GM19395 (cell line): ENCODE data around the gene RDH16.
A peak's percentile ranks its signal among the peaks of the same experiment; 100 is the strongest.

ENCODE experiments used
- ATAC-seq: cut with Tn5 transposase; IDR thresholded peaks from one replicate; pipeline ENCODE4 v1.9.1; 2021; ENCODE audit warnings: mild to moderate bottlenecking, moderate library complexity; ENCODE audit not compliant: unreplicated experiment

The RDH16 gene, protein sequence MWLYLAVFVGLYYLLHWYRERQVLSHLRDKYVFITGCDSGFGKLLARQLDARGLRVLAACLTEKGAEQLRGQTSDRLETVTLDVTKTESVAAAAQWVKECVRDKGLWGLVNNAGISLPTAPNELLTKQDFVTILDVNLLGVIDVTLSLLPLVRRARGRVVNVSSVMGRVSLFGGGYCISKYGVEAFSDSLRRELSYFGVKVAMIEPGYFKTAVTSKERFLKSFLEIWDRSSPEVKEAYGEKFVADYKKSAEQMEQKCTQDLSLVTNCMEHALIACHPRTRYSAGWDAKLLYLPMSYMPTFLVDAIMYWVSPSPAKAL

DNA sequence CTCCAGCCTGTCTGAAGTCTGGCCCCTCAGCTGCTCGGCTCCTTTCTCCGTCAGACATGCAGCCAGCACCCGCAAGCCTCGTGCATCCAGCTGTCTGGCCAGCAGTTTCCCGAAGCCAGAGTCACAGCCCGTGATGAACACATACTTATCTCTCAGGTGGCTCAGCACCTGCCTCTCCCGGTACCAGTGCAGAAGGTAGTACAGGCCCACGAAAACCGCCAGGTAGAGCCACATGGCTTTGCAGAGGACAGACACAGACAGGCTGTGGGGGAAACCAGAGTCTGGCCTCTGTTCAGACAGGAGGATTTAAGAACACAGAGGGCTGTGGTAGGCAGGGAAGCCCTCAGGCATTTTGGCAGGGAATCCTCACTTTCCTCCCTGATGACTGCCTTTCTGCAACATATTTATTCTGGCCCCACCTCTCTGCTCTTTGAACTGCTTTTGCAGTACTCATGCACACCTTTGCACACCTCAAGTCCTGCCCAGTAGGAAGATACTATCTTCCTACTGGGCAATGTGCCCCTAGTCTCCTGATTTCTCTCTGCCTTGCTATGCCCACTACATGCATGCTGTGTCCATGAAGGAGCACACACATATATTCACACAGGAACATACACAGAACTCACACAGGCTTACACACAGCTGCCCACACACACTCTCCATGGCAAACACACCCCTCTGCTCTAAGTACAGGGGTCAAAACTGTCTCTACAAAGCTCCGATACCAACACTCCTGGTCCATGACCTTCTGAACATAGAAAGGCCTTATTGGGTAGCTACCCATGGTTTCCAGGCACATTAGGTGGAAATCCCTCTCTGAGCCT is at the start of gene RDH16:
RDH16 (minus strand) TSS at position 380 of the 824 bp plus-strand sequence; CDS start at position 234, 146 bp downstream.
- no peak for ATAC-seq

DNA sequence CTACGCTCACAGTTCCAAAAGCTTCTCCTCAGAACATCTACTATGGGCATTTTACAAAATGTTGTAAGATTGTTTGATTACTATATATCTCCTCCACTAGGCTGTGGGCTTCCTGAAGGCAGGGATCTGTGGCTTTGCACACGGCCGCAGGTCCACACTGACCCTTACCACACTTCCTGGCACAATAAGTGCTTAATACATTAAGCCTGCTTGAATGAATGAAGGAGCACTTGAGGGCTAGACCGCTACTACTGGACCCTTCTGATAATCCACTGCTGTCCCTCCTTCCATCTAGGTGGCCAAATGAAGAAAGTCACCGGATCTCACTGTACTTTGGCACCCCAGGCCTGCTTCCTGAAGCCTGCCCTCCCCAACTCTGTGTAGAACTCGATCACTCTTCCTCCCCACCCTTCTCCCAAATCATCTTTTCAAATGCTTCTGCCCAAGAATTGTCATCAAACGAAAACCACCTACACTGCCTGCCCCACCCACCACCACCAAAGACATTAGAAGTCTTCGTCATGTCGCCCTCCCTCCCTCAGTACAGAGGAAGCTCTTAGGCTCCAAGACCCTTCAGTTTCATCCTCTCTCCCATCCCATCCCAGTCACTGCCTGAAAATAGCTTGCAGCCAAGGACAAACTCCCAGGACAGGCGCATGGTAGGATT is 49.5 kb upstream of the RDH16 start:
- ATAC-seq: no peak

DNA sequence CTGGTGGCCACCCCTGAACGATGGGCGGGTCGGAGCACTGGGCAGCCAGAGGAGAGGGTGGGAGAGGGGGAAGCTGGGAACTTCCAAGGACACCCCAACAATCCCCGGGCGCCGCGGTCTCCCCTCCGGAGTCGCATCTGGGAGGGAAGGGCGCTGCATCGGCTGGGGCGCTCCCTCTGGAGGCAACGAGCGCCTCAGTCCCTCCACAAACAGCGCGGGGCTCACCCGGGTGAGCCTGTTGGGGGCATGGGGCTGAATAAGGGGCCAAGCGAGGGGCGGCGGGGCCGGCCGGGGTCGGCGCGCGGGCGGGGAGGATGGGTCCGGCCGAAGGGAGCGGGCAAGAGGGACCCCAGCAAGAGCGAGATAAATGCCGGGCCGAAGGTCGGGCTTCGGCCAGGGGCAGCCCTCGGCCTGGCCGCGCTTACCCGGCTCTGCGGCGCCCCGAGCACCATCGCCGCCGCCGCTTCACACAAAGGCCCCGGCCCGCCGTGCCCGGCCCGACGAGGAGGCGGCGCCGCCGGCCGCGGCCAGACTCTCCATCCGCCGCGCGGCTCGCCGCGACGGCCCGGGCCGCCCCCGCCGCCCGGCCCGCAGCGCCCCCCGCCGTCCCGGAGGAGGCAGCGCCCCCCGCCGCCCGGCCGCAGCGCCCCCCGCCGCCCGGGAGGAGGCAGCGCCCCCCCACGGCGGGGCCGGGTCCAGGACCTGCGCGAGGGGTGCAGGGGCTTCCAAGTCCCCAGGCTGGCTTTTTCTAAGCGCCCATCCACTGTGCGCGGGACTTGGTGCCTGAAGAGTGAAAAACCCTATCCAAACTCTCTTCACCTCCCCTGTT is 48.8 kb upstream of the RDH16 start, which contains the start of gene ZBTB39:
ZBTB39 (minus strand) TSS at position 567 of the 829 bp plus-strand sequence. CDS start 1,629 bp downstream, outside the sequence.
- peak; percentile 48 for ATAC-seq

DNA sequence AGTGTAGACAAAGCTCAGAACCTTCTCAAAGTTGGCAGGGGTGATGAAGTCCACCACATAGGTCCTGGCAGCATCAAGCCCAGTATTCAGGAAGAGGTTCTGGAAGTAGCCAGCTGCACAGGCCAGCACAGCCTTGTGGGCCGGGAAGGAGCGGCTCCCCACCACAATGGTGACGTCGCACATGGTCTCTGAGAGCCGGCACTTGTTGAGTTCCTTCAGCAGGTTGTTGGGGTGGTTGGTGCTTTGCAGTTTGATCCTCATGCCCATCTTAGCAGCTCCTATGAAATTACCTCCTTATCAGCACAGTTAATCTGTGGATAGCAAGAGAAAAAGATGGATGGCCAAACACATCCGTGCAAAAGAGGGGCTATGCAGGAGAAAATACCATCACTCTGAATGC is 47.2 kb upstream of the RDH16 start:
- ATAC-seq: no peak

DNA sequence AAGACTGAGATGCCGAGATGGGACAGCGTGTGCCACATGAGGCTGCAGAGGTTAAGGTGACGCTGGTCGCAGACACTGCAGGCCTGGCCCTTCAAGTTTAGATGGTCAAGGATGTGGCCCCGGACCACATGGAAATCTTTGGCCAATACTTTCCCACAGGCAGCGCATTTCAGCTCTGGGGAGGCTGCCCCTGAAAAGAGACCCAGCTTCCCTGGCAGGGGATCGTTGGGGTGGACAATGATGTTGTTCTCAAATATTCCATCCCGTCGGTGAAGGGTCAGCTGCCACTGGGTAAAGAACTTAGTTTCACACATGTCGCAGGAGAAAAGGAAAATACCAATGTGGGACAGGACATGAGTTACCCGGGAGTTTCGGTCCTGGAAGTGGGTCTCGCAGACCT is 46.0 kb upstream of the RDH16 start:
- no peak for ATAC-seq

DNA sequence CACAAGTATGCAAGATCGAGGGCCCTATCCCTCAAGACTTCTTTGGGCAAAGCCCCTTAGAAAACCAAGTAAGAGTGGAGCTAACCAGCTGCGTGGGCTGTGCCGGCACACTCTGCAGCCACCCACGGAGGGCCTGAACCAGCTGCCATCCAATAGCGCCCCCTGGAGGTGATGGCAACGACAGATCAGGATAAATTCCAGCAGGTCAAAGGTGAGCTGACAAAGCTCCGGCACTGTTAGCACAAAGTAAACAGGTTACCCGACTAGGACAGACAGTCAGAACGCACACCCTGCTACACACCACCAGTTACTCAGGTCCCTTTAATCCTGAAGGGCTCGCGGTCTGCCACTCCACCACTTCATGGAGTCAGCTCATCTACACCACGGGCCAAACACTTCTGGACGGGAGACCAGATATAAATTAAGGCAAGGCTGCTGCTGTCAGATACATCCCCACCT is 44.1 kb upstream of the RDH16 start:
- ATAC-seq: no peak

DNA sequence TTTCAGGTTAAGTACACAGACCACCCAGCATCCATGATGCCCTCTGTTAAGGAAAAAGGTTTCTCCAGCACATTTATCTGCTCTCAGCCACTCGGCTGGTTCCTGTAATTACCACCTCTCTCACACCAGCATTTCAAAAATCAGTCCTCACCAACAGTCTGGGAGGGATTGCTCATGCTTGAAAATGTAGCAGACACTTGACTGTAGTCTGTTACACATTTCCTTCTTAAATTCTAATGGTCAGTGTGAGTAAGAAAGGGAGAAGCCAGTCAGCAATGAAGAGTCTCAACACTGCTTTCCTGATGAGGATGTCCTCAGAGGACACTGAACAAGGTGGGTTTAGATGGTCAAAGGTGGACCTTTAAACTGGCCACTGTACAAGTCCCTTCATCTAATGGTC is 43.0 kb upstream of the RDH16 start:
- no peak for ATAC-seq

DNA sequence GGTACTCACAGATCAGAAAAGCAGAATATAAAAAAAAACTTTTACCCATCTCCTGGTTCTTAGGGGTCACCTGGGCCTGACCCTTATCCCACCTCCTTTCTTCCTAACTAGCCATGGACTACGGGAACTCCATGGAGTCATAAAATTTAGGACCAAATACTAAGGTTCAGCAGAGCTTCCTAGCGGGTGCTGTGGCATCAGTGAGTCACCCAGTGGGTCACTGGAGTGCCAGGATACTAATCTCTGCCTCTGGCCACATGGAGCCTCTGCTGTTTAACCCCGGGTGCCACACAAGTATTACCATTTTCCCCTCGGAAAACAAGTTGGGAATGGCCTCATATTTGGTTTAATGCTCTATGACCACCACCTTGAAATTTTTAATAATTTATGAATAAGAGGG is 42.0 kb upstream of the RDH16 start:
- ATAC-seq: no peak

DNA sequence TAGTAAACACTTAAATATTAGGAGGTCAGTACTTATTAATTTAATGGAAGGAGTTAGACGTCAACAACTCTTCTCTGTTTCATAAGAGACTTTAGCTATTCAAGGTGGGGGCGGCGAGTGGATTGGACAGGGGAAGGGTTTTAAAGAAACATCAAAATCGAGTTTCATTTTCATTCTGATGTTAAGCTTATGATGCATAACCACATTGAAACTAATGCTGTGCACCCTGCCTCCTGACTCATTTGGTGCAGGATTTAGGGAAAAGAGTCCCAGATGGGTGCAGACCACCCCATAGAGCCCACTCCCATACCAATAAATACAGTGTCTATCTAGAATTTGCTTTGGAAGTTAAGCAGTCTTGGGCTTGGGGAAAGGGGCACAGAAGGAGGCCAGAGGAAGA is 41.6 kb upstream of the RDH16 start:
- ATAC-seq: peak; percentile 92

DNA sequence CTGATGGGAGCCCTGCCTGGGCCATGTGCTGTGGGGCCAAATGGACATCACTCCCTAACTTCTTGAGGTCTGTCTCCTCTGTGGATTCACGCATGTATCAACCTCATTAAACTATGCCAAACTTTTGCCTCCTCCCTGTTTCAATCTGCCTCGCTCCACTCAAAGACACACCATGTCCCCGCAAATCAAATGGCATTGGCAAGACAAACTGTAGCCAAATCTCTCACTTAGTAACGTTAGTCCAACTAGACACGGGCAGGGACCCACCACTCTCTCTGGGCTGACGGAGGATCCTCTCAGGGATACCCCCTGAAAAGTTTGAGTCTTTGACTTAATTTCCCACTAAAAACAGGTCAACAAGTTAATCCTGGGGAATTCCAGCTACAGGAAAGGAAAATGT is 40.9 kb upstream of the RDH16 start:
- ATAC-seq: no peak

DNA sequence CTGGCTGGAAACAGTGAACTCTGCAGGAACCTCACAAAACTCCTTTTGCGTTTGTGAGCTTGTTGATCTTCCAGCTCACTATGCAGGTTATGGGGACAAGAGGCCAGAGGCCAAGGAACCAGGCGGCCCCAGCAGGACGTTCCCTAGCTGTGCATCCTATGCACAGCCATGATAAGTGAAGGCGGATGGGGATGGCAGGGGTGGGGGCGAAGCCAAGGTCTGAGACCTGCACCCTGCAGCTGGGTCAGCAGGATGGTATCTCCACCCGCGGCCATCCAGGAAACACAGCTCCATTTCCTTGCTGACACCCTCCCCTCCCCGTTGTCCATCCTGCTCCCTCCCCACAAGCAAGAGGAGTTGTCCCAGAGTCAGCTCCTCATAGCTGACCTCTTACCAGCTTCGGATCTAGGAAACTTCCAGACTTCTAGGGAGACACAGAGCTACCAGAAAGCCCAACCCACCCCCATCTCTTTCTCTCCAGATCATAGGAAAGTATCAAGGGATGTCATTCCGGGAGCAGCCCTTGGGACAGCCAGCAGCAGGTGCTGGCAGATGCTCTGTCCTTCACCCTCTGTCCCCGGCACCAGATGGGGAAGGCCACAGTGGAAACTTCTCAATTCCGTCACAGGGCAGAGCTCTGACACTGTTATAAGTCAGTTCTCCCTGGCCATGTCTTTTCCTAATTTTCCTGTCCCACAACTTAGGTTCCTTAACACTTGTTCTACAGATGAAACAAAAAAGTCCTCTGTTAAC is 39.6 kb upstream of the RDH16 start:
- no peak for ATAC-seq

DNA sequence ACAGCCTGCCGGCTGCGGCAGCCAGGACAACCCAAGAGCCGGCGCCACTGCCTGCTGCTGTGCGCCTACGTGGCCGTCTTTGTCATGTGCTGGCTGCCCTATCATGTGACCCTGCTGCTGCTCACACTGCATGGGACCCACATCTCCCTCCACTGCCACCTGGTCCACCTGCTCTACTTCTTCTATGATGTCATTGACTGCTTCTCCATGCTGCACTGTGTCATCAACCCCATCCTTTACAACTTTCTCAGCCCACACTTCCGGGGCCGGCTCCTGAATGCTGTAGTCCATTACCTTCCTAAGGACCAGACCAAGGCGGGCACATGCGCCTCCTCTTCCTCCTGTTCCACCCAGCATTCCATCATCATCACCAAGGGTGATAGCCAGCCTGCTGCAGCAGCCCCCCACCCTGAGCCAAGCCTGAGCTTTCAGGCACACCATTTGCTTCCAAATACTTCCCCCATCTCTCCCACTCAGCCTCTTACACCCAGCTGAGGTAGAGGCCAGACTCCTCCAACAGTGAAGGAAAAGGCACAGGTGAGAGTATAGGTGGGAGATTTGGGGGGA is 38.6 kb upstream of the RDH16 start:
- no peak for ATAC-seq

DNA sequence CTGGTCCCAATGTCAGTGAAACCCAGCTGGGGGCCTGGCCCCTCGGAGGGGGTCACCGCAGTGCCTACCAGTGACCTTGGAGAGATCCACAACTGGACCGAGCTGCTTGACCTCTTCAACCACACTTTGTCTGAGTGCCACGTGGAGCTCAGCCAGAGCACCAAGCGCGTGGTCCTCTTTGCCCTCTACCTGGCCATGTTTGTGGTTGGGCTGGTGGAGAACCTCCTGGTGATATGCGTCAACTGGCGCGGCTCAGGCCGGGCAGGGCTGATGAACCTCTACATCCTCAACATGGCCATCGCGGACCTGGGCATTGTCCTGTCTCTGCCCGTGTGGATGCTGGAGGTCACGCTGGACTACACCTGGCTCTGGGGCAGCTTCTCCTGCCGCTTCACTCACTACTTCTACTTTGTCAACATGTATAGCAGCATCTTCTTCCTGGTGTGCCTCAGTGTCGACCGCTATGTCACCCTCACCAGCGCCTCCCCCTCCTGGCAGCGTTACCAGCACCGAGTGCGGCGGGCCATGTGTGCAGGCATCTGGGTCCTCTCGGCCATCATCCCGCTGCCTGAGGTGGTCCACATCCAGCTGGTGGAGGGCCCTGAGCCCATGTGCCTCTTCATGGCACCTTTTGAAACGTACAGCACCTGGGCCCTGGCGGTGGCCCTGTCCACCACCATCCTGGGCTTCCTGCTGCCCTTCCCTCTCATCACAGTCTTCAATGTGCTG is 38.0 kb upstream of the RDH16 start:
- no peak for ATAC-seq

DNA sequence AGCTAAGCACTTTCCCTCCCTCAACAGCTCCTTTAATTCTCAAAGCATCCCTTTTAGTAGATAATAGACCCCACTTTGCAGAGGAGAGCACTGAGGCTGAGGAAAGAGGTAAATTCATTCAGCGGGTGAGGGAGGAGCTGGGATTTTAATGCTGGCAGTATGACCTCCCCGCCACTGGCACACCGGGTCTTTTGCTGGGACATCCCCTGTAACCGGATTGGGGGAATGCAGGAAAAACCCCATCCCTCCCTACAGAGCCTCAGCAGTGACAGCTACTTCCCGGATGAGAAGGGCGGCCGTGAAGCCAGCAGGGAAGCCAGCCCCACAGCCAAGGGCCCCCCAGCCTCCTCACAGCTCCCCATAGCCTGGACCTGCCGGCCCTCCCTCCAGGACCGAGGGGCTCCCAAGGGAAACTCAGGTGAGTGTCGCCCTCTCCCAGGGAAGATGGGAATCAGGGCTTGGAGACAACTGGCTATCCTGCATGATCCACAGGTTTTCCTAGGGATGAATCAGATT is 36.9 kb upstream of the RDH16 start:
- no peak for ATAC-seq

DNA sequence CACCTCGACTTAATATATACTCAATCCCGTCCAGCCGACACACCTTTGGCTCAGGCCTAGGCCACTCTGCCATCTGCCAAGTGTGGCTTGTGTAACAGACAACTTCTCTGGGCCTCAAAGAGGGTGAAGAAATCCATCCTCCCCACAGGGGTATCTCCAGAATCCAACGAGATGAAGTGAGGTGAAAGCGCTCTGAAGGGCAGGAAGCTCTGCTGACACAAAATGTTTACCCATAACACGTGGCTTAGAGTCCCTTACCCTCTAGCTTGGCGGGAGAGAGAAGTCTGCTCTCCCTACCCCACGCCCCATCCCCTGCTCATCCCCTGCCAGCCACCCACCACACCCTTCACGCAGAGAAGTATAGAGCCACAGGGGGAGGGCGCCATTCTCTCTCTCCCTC is 35.9 kb upstream of the RDH16 start:
- ATAC-seq: no peak

DNA sequence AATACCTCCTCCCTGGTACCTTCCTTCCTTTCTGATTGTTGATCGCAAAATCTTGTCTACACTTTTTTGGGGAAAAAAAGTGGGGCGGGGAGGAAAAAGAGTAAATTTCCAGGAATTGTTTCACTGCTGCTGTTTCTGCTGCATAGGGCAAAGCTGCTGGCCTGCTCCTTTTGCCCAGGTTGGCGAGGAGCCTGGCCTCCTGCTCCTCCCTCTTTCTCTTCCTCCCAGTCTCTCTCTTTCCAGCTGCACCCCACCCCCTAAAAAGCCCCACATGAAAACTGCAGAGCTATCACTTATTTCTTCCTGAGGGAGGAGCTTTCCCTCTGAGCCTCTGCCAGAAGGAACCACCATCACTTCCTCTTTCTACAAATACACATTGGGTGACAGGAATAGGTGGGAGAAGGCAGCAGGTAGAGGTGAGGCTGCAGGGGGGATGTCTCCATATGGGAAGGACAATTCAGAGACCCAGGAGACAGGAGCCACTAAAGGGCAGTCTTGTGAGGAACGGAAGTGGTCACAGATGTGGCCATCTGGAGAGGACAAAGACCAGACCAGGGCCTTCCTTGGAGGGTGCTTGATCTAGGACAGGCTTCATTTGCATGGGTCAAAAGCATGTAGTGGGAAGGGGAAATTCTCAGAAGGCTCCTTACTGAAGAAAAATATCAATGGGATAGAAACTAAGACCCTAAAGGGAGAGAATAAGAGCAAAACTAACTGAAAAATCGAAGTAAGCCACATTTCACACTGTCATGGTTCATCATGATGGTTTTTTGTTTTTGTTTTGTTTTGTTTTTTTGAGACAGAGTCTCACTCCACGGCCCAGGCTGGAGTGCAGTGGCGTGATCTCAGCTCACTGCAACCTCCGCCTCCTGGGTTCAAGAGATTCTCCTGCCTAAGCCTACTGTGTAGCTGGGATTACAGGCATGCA is 34.2 kb upstream of the RDH16 start:
- no peak for ATAC-seq

DNA sequence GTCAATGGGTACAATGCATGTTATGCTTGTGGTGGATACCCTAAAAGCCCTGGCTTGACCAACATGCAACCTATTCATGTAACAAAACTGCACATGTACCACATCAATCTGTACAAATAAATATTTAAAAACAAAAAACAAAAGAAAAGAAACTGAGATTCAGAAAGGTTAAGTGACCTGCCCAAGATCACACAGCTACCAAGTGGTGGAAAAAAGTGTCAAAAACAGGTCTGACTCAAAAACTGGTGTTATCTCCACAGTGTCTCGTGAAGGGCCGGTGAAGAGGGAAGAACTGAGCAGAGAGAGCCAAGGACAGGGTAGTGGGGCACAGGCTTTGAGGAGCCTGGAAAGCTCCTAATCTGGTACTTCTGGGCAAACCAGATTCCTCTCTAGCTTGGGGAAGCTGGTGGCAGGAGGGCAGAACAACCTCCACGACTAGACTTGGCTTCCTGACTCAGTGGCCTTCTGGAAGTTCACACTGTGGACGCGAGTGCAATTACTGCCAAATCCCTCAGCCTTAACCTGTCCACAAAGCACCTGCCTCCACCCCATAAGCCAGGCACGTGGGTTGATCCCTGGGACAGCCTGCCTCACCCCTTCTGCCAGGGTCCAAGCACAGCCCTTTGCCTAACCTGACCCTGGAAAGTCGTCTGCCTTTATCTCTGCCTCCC is 33.4 kb upstream of the RDH16 start:
- ATAC-seq: no peak
